ENCODE measurements around the gene TSPAN18. TPM values are rescaled to one million over a fixed set of nuclear protein-coding genes. Genes with fewer than 3 reads are reported as not detected.

TSPAN18 gene
- total and polyA plus RNA-seq, 8 donors: 27.2 to 85.8 (median 63.7) TPM

- no peaks in the 10 kb centered on the region for H3K9me3 ChIP-seq
- intact Hi-C loops (cut with DNase I): no loop called here
- no peak for DNase-seq
- TF ChIP-seq CTCF (IDR thresholded peaks at IDR 0.05): no peak
- H3K4me3 ChIP-seq: no peak overlapping the region
- H3K27me3 ChIP-seq: no peaks in the 10 kb centered on the region
- H3K4me1 ChIP-seq: no peaks in the 10 kb centered on the region
- no peak overlapping the region for H3K27ac ChIP-seq
- H3K36me3 ChIP-seq: no peaks in the 10 kb centered on the region
- no peak for ATAC-seq
These were observed 78.8 kb downstream of the TSPAN18 start for GRCh38 chr11:44805596-44805995.

- no peaks in the 10 kb centered on the region for H3K9me3 ChIP-seq
- intact Hi-C loops (cut with DNase I): no loop called here
- TF ChIP-seq CTCF (IDR thresholded peaks at IDR 0.05): no peak
- ATAC-seq (no peak), DNase-seq (no peak)
- H3K27ac ChIP-seq: no peak overlapping the region
- H3K36me3 ChIP-seq: no peaks in the 10 kb centered on the region
- no peak overlapping the region for H3K4me3 ChIP-seq
- H3K4me1 ChIP-seq: peaks cover 1 to 11% of the 10 kb centered on the region in 2 donors
- no peaks in the 10 kb centered on the region for H3K27me3 ChIP-seq
These were observed 81.4 kb downstream of the TSPAN18 start for GRCh38 chr11:44808053-44808753.

DNA sequence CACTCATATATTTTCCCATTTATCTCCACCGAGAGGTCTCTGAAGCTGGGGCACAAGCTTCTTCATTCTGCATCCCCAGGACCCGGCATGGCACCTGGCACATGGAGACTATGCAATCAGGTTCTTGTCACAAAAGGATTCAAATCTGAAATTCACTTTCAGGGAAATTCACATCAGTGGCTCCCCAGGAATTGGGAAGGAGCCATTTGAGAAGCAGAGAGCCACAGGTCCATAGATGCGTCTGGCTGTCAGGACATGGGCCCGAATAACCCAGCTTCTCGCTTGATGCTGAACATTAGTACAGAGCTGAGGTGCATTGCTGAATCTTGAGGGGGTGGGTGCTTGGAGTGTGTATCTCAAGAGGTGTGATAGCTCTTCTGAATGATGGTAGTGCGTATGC lies 82.5 kb downstream of the TSPAN18 start:
- peaks cover 6 to 11% of the 10 kb centered on the region in 2 donors for H3K4me1 ChIP-seq
- H3K27me3 ChIP-seq: no peaks in the 10 kb centered on the region
- H3K36me3 ChIP-seq: no peaks in the 10 kb centered on the region
- no peak overlapping the region for H3K4me3 ChIP-seq
- intact Hi-C loops (cut with DNase I): no loop called here
- ATAC-seq: no peak
- TF ChIP-seq CTCF (IDR thresholded peaks at IDR 0.05): no peak
- no peak overlapping the region for H3K27ac ChIP-seq
- no peak for DNase-seq
- no peaks in the 10 kb centered on the region for H3K9me3 ChIP-seq

DNA sequence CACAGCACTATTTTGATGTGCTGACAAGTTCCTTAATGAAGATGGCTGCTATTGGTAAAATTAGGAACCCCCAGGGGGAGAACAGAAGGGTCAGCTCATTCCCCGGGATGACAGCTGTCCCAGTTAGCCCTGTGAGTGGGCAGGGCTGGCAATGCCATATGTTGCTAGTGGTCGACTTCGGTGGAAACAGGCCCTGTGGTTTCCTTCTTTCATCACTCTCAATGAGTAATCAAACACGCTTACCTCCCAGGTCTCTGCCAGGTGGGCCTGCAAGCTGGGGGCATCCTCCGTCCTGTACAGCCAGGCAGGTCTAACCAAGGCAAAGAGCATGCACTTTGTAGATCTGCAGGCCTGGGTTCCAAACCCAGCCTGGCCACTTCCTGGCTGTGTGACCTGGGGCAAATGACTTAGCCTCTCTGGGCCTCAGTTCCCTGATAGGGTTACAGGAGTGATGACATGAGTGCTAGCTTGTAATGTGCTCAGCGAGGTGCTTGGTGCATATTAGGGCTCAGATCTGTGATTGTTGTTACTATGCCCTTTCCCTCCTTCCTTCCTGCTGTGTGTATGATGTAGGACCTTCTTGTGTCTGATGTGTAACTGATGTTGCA lies 85.2 kb downstream of the TSPAN18 start:
- DNase-seq (no peak), ATAC-seq (no peak)
- Histone ChIP-seq H3K36me3 (no peaks in the 10 kb centered on the region), H3K9me3 (no peaks in the 10 kb centered on the region), H3K4me1 (peaks cover 6 to 11% of the 10 kb centered on the region in 2 donors), H3K27me3 (no peaks in the 10 kb centered on the region), H3K4me3 (no peak overlapping the region), H3K27ac (no peak overlapping the region)
- intact Hi-C loops (cut with DNase I): no loop called here
- no peak for TF ChIP-seq CTCF (IDR thresholded peaks at IDR 0.05)

- Histone ChIP-seq H3K27me3 (no peaks in the 10 kb centered on the region), H3K4me3 (no peak overlapping the region), H3K9me3 (no peaks in the 10 kb centered on the region), H3K36me3 (no peaks in the 10 kb centered on the region), H3K27ac (no peak overlapping the region), H3K4me1 (peaks cover 6 to 11% of the 10 kb centered on the region in 2 donors)
- no peak for DNase-seq
- ATAC-seq: peak; percentile 22
- intact Hi-C loops (cut with DNase I): no loop called here
- no peak for TF ChIP-seq CTCF (IDR thresholded peaks at IDR 0.05)
These were observed 86.2 kb downstream of the TSPAN18 start for GRCh38 chr11:44812971-44813370.
